H1 (cell line): ENCODE results near the gene CACNA2D1. TPM values are rescaled to one million over a fixed set of nuclear protein-coding genes. Genes with fewer than 3 reads are reported as not detected.

Experiments used
- CTCF ChIA-PET: fragments of 300-600 bp; sonication (Branson Sonifier 250); formaldehyde crosslinking; loops from one replicate; lab custom pipeline; 2021; ENCODE audit not compliant: partially characterized antibody; lab: Charles Lee
- POLR2A ChIA-PET: fragments of 300-600 bp; sonication (Branson Sonifier 250); formaldehyde crosslinking; loops from one replicate; lab custom pipeline; 2021; ENCODE audit warnings: inconsistent platforms; ENCODE audit not compliant: partially characterized antibody; lab: Charles Lee
- DNase-seq, 2 experiments: peaks; one replicate each; pipeline versions ENCODE4 v3.0.0 to v3.0.0-alpha.2; 2010 to 2022; ENCODE audit warnings: low spot score in 2 of 2, low read depth in 1 of 2, mixed read lengths in 1 of 2
- FAIRE-seq: peaks from 2 replicates; lab custom pipeline; 2011; peaks lifted over from hg19 to GRCh38; lab: Jason Lieb, UNC
- H2AFZ ChIP-seq: 2 replicates; pipeline ENCODE4 v1.8.1; 2012; ENCODE audit warnings: low read length, inconsistent platforms
- H2AK5ac ChIP-seq: 2 replicates; pipeline ENCODE4 v1.6.1; 2013; ENCODE audit warnings: low read depth, low read length
- H2BK120ac ChIP-seq: replicated peaks from 2 replicates; pipeline ENCODE3; 2013; ENCODE audit warnings: low read depth, low read length, inconsistent platforms
- H2BK12ac ChIP-seq: 2 replicates; pipeline ENCODE4 v1.6.1; 2013; ENCODE audit warnings: low read depth, low read length
- H2BK15ac ChIP-seq: 2 replicates; pipeline ENCODE4 v1.6.1; 2013; ENCODE audit warnings: low read length
- H2BK20ac ChIP-seq: 2 replicates; pipeline ENCODE4 v1.6.1; 2013; ENCODE audit warnings: low read length
- H2BK5ac ChIP-seq: 2 replicates; pipeline ENCODE4 v1.6.1; 2013; ENCODE audit warnings: low read depth, low read length
- H3K14ac ChIP-seq: 2 replicates; pipeline ENCODE4 v1.6.1; 2013; ENCODE audit warnings: inconsistent platforms; ENCODE audit not compliant: insufficient read length
- H3K18ac ChIP-seq: 2 replicates; pipeline ENCODE4 v1.6.1; 2013; ENCODE audit warnings: low read length; ENCODE audit errors: extremely low read depth
- H3K23ac ChIP-seq: 2 replicates; pipeline ENCODE4 v1.6.1; 2013; ENCODE audit warnings: inconsistent platforms; ENCODE audit not compliant: insufficient read length
- H3K23me2 ChIP-seq: 2 replicates; pipeline ENCODE4 v1.6.1; 2013; ENCODE audit warnings: low read depth, low read length
- H3K27ac ChIP-seq: 2 replicates; pipeline ENCODE4 v1.6.1; 2011; ENCODE audit warnings: low read depth, low read length, inconsistent platforms
- H3K27me3 ChIP-seq, 4 experiments: replicated peaks in 1 of 4; 1 replicate in 1 of 4; 2 replicates in 3 of 4; pipeline versions ENCODE4 v1.6.1 to v1.8.1; 2011 to 2013; ENCODE audit warnings: low read length in 3 of 4, mild to moderate bottlenecking in 3 of 4, inconsistent platforms in 2 of 4, mixed read lengths in 2 of 4, moderate library complexity in 1 of 4; ENCODE audit not compliant: control insufficient read depth in 3 of 4, insufficient read depth in 3 of 4; ENCODE audit errors: extremely low read depth in 1 of 4
- H3K36me3 ChIP-seq, 4 experiments: 2 replicates each; pipeline versions ENCODE4 v1.6.1 to v1.8.1; 2011 to 2013; ENCODE audit warnings: mild to moderate bottlenecking in 4 of 4, low read length in 3 of 4, moderate library complexity in 2 of 4, control low read depth in 1 of 4, inconsistent platforms in 1 of 4; ENCODE audit not compliant: insufficient read depth in 4 of 4, control insufficient read depth in 2 of 4
- H3K4ac ChIP-seq: replicated peaks from 2 replicates; pipeline ENCODE3; 2013; ENCODE audit warnings: low read length, low read depth, mixed read lengths, inconsistent platforms; ENCODE audit not compliant: insufficient read length
- H3K4me1 ChIP-seq, 4 experiments: replicated peaks in 1 of 4; 1 replicate in 1 of 4; 2 replicates in 3 of 4; pipeline versions ENCODE4 v1.6.1 to v1.8.1; 2011 to 2013; ENCODE audit warnings: low read length in 3 of 4, inconsistent platforms in 2 of 4, mixed read lengths in 1 of 4; ENCODE audit not compliant: insufficient read depth in 4 of 4, control insufficient read depth in 3 of 4
- H3K4me2 ChIP-seq, 2 experiments: 2 replicates each; pipeline versions ENCODE4 v1.6.1 to v1.8.1; 2011 to 2013; ENCODE audit warnings: low read depth in 2 of 2, low read length in 2 of 2, control low read depth in 1 of 2, inconsistent platforms in 1 of 2, mild to moderate bottlenecking in 1 of 2; ENCODE audit not compliant: insufficient read depth in 1 of 2
- H3K4me3 ChIP-seq, 4 experiments: fragments of 200-600, 300-600 bp in 1 of 4; sonication (generic), shearing (Covaris generic), sonication (Bioruptor Twin) in 1 of 4; 2 replicates each; pipeline versions ENCODE4 v1.5.1 to v1.8.1; 2011 to 2016; ENCODE audit warnings: low read length in 4 of 4, low read depth in 3 of 4, control low read depth in 2 of 4, inconsistent platforms in 2 of 4, mild to moderate bottlenecking in 2 of 4, mixed read lengths in 1 of 4, moderate library complexity in 1 of 4; ENCODE audit not compliant: insufficient read depth in 2 of 4; ENCODE audit errors: extremely low read depth in 1 of 4
- H3K56ac ChIP-seq: replicated peaks from 2 replicates; pipeline ENCODE3; 2013; ENCODE audit warnings: low read depth, mild to moderate bottlenecking, mixed read lengths, low read length, inconsistent platforms; ENCODE audit not compliant: insufficient read length
- H3K79me1 ChIP-seq: 2 replicates; pipeline ENCODE4 v1.6.1; 2013; ENCODE audit warnings: low read depth, low read length, control low read depth
- H3K79me2 ChIP-seq, 2 experiments: 2 replicates each; pipeline versions ENCODE4 v1.6.1 to v1.8.1; 2012 to 2013; ENCODE audit warnings: low read length in 2 of 2, mild to moderate bottlenecking in 2 of 2, inconsistent platforms in 1 of 2; ENCODE audit not compliant: insufficient read depth in 2 of 2, control insufficient read depth in 1 of 2
- H3K9ac ChIP-seq, 4 experiments: replicated peaks in 1 of 4; 1 replicate in 1 of 4; 2 replicates in 3 of 4; pipeline versions ENCODE4 v1.6.1 to v1.8.1; 2011 to 2013; ENCODE audit warnings: low read depth in 3 of 4, low read length in 3 of 4, control low read depth in 2 of 4, mild to moderate bottlenecking in 2 of 4, moderate library complexity in 2 of 4, inconsistent platforms in 1 of 4; ENCODE audit errors: extremely low read depth in 1 of 4
- H3K9me3 ChIP-seq, 2 experiments: 2 replicates each; pipeline versions ENCODE4 v1.6.1 to v1.8.1; 2012 to 2013; ENCODE audit warnings: mild to moderate bottlenecking in 2 of 2, moderate library complexity in 2 of 2, control low read depth in 1 of 2, inconsistent platforms in 1 of 2, low read depth in 1 of 2, low read length in 1 of 2, mixed read lengths in 1 of 2; ENCODE audit not compliant: insufficient read depth in 2 of 2
- H4K20me1 ChIP-seq, 2 experiments: replicated peaks in 1 of 2; 2 replicates each; pipeline versions ENCODE3 to v1.8.1; 2011 to 2013; ENCODE audit warnings: inconsistent platforms in 2 of 2, low read length in 2 of 2, mild to moderate bottlenecking in 1 of 2; ENCODE audit not compliant: insufficient read depth in 2 of 2, control insufficient read depth in 1 of 2
- H4K5ac ChIP-seq: 2 replicates; pipeline ENCODE4 v1.6.1; 2013; ENCODE audit warnings: low read length, low read depth, mixed read lengths, inconsistent platforms; ENCODE audit not compliant: insufficient read length
- H4K8ac ChIP-seq: 2 replicates; pipeline ENCODE4 v1.8.0; 2013; ENCODE audit warnings: mild to moderate bottlenecking, moderate library complexity, low read length, inconsistent platforms; ENCODE audit not compliant: insufficient read depth; ENCODE audit errors: extremely low read depth
- H4K91ac ChIP-seq: replicated peaks from 2 replicates; pipeline ENCODE3; 2013; ENCODE audit warnings: low read length, mixed read lengths, inconsistent platforms; ENCODE audit not compliant: insufficient read length
- ATF3 ChIP-seq: IDR thresholded peaks from 2 replicates; pipeline ENCODE4 v1.6.1; 2011; ENCODE audit warnings: low read depth, mild to moderate bottlenecking, low read length; ENCODE audit not compliant: insufficient read depth
- CBX8 ChIP-seq: fragments of 300-800, 300-1000 bp; sonication (generic); IDR thresholded peaks from 2 replicates; pipeline ENCODE4 v1.7.1; 2016; ENCODE audit warnings: low read depth, low read length, borderline replicate concordance
- CHD2 ChIP-seq: IDR thresholded peaks from 2 replicates; pipeline ENCODE4 v1.6.1; 2012; ENCODE audit warnings: low read length, improper control_type of control experiment
- CREB1 ChIP-seq: IDR thresholded peaks from 2 replicates; pipeline ENCODE4 v1.6.1; 2012; ENCODE audit warnings: inconsistent platforms
- E2F6 ChIP-seq: IDR thresholded peaks from 2 replicates; pipeline ENCODE4 v1.6.1; 2012; ENCODE audit warnings: inconsistent platforms
- KDM1A ChIP-seq: fragments of 200-600, 300-600 bp; sonication (generic); IDR thresholded peaks from 2 replicates; pipeline ENCODE4 v1.7.1; 2016; ENCODE audit warnings: mild to moderate bottlenecking, low read length, borderline replicate concordance
- PHF8 ChIP-seq: fragments of 200-600 bp; sonication (generic); conservative IDR thresholded peaks from 2 replicates; pipeline ENCODE4 v1.7.1; 2012; ENCODE audit warnings: low read depth, mild to moderate bottlenecking, inconsistent platforms, low read length, moderate library complexity
- POU5F1 ChIP-seq: IDR thresholded peaks from 2 replicates; pipeline ENCODE4 v1.6.1; 2011; ENCODE audit warnings: low read depth, mild to moderate bottlenecking, low read length, moderate library complexity
- RBBP5 ChIP-seq: IDR thresholded peaks from 2 replicates; pipeline ENCODE4 v1.7.1; 2012; ENCODE audit warnings: low read depth, mild to moderate bottlenecking, inconsistent platforms, low read length, moderate library complexity, borderline replicate concordance
- RNF2 ChIP-seq: fragments of 200-900, 300-1000 bp; sonication (generic); IDR thresholded peaks from 2 replicates; pipeline ENCODE4 v1.7.1; 2016; ENCODE audit warnings: borderline replicate concordance, low read depth, mild to moderate bottlenecking, antibody characterized with exemption, low read length; ENCODE audit not compliant: poor library complexity, severe bottlenecking; ENCODE audit errors: missing control alignments
- SAP30 ChIP-seq: fragments of 300-600 bp; sonication (generic); IDR thresholded peaks from 2 replicates; pipeline ENCODE4 v1.7.1; 2012; ENCODE audit warnings: low read length, moderate library complexity, mild to moderate bottlenecking, inconsistent platforms; ENCODE audit not compliant: insufficient read depth, insufficient replicate concordance
- SP1 ChIP-seq: IDR thresholded peaks from 2 replicates; pipeline ENCODE4 v1.6.1; 2011; ENCODE audit warnings: low read depth, low read length
- SUZ12 ChIP-seq: fragments of 200-600 bp; sonication (generic); IDR thresholded peaks from 2 replicates; pipeline ENCODE4 v1.6.1; 2012; ENCODE audit warnings: mild to moderate bottlenecking, inconsistent platforms, low read length, moderate library complexity, mixed read lengths
- WGBS, 2 experiments: shearing (Covaris generic) in 1 of 2; methylation state at CpG; one replicate each; pipeline versions ENCODE4 v1.1.6 to v1.1.7; 2013 to 2015; ENCODE audit warnings: low lambda C conversion rate in 2 of 2, mixed read lengths in 2 of 2, inconsistent platforms in 1 of 2, low coverage in 1 of 2, missing lambda C conversion rate in 1 of 2; ENCODE audit not compliant: insufficient replicate concordance in 2 of 2, insufficient coverage in 1 of 2, insufficient read length in 1 of 2; ENCODE audit errors: extremely low coverage in 1 of 2, missing lambda C conversion rate in 1 of 2; 5-methylcytosine and 5-hydroxymethylcytosine counted together
- polyA plus RNA-seq, 7 experiments: library from polyadenylated mRNA; depleted of rRNA in 3 of 7; stranded (reverse) in 5 of 7; unstranded in 2 of 7; fragments of >200 nt in 5 of 7; fragments of 200-250 nt in 2 of 7; gene quantifications; 1 replicate in 5 of 7; 2 replicates in 1 of 7; 4 replicates in 1 of 7; pipeline versions ENCODE4 v1.2.1 to v1.2.3, GENCODE V29; 2011 to 2013; ENCODE audit warnings: missing spikeins in 2 of 7, mixed read lengths in 2 of 7
- total RNA-seq: library from RNA; stranded (reverse); fragmentation: NEBNext Ultra II Directional; extraction: Animal tissue kit (Norgen Biotek cat#: 25700); gene quantifications from 2 replicates; pipeline ENCODE4 v1.2.1, GENCODE V29; 2021

Gene CACNA2D1
- total and polyA plus RNA-seq, 2 of the 8 experiments (the other 6 are each of a cell fraction or from before 2014, with no cell fraction given): 4.3 to 27.3 TPM

GRCh38 chr7:82289152-82289535 lies 154.4 kb downstream of the CACNA2D1 start:
- H2BK15ac ChIP-seq: no peak overlapping the region
- 62% methylated on average over 2 of the region's 2 CpGs; no CpG with 5 or more reads in 1 of the 2 experiments for WGBS, 2 experiments
- H3K27ac ChIP-seq: no peak overlapping the region
- peaks cover 3 to 17% (median 11%) of the 10 kb centered on the region in 4 experiments; a peak in 4 of 7 replicates for H3K4me1 ChIP-seq
- H4K5ac ChIP-seq: no peak overlapping the region
- no peak overlapping the region for H3K14ac ChIP-seq
- no peak overlapping the region for H2BK5ac ChIP-seq
- no peak overlapping the region for H2BK20ac ChIP-seq
- H3K9ac ChIP-seq: no peak overlapping the region
- no peaks in the 10 kb centered on the region for H3K27me3 ChIP-seq
- H2BK12ac ChIP-seq: no peak overlapping the region
- no peaks in the 10 kb centered on the region for H3K23me2 ChIP-seq
- no peak overlapping the region for H3K56ac ChIP-seq
- no peak for FAIRE-seq
- H4K8ac ChIP-seq: no peak overlapping the region
- no peak overlapping the region for H2BK120ac ChIP-seq
- H4K20me1 ChIP-seq: no peaks in the 10 kb centered on the region
- H2AFZ ChIP-seq: no peak overlapping the region
- no peak for DNase-seq
- H3K79me1 ChIP-seq: no peaks in the 10 kb centered on the region
- peak overlapping the region in 1 of 2 experiments; percentile 18; a peak in 1 of 4 replicates for H3K4me2 ChIP-seq
- no peaks in the 10 kb centered on the region for H3K36me3 ChIP-seq
- H3K18ac ChIP-seq: no peak overlapping the region; the same call in 1 of the 2 replicates
- H3K4ac ChIP-seq: no peak overlapping the region
- no peak overlapping the region for H4K91ac ChIP-seq
- no peak overlapping the region for H3K4me3 ChIP-seq
- POLR2A ChIA-PET: no interaction called here
- CTCF ChIA-PET: no interaction called here
- no peaks in the 10 kb centered on the region for H3K79me2 ChIP-seq
- H3K23ac ChIP-seq: no peak overlapping the region
- no peaks in the 10 kb centered on the region for H3K9me3 ChIP-seq
- no peak overlapping the region for H2AK5ac ChIP-seq
- TF ChIP-seq SUZ12: no peak
- no peak for TF ChIP-seq CHD2
- no peak for TF ChIP-seq CBX8
- TF ChIP-seq RBBP5: no peak
- no peak for TF ChIP-seq KDM1A
- TF ChIP-seq PHF8: no peak
- no peak for TF ChIP-seq E2F6
- TF ChIP-seq ATF3: no peak
- no peak for TF ChIP-seq CREB1
- TF ChIP-seq POU5F1: no peak
- TF ChIP-seq SP1: no peak
- no peak for TF ChIP-seq RNF2
- TF ChIP-seq SAP30: no peak
